ENCODE results near the gene OOSP4A. TPM values are rescaled to one million over a fixed set of nuclear protein-coding genes. Genes with fewer than 3 reads are reported as not detected.
"Not testable (repeated sequence)": the region's sequence is repeated elsewhere in the genome, so short reads cannot be mapped to it uniquely, and the experiment has no call there.

Gene OOSP4A
- polyA plus RNA-seq, 3 donors, result not detected

GRCh38 chr11:59973097-59973496, 9.3 kb downstream of the OOSP4A start:
- no peak for DNase-seq

GRCh38 chr11:59981106-59981770, 17.4 kb downstream of the OOSP4A start:
- DNase-seq, result no peak

- not testable (repeated sequence) for DNase-seq
These were observed 18.2 kb downstream of the OOSP4A start for GRCh38 chr11:59982037-59982436.

GRCh38 chr11:59983212-59983611, 19.4 kb downstream of the OOSP4A start:
- no peak for DNase-seq

GRCh38 chr11:59984368-59984767, 20.5 kb downstream of the OOSP4A start:
- DNase-seq, result no peak

GRCh38 chr11:59990421-59990820, 26.6 kb downstream of the OOSP4A start:
- no peak for DNase-seq

GRCh38 chr11:59992425-59992824, 28.6 kb downstream of the OOSP4A start:
- no peak for DNase-seq

- no peak for DNase-seq
These were observed 34.0 kb downstream of the OOSP4A start for GRCh38 chr11:59997800-59998199.

GRCh38 chr11:59999691-60000090, 35.9 kb downstream of the OOSP4A start:
- no peak for DNase-seq

- no peak for DNase-seq
These were observed 39.9 kb downstream of the OOSP4A start for GRCh38 chr11:60003729-60004128.

GRCh38 chr11:60005360-60005759, 41.5 kb downstream of the OOSP4A start:
- DNase-seq, result no peak

- DNase-seq, result no peak
These were observed 53.0 kb downstream of the OOSP4A start, which contains the start of gene OOSP4B for GRCh38 chr11:60016881-60017280. TSS of gene OOSP4B (plus strand) at chr11:60017181.

- no peak for DNase-seq
These were observed 54.2 kb downstream of the OOSP4A start for GRCh38 chr11:60018058-60018457.

Other genes with a start within 250 kb of the OOSP4A start
- gene STX3, start 208.7 kb upstream of the OOSP4A start, polyA plus RNA-seq (ENCODE audit: insufficient read length in 3 of 3), result 10 to 100 TPM; 45.1 to 81.6 (median 62.7) TPM
- gene MRPL16, start 153.3 kb upstream of the OOSP4A start, polyA plus RNA-seq (ENCODE audit: insufficient read length in 3 of 3), result 10 to 100 TPM; 58.6 to 67.7 (median 63.3) TPM
- under 1 TPM in 2 of 3 donors, not detected in 1; 0.27 to 0.35 TPM for gene CBLIF, start 118.5 kb upstream of the OOSP4A start, polyA plus RNA-seq (ENCODE audit: insufficient read length in 3 of 3)
- under 1 TPM in 2 of 3 donors, not detected in 1; 0.16 to 0.34 TPM for gene TCN1, start 97.5 kb upstream of the OOSP4A start, polyA plus RNA-seq (ENCODE audit: insufficient read length in 3 of 3)
- gene OOSP3, start 85.3 kb upstream of the OOSP4A start, polyA plus RNA-seq (ENCODE audit: insufficient read length in 3 of 3), result not detected
- gene OOSP1, start 25.6 kb upstream of the OOSP4A start, polyA plus RNA-seq (ENCODE audit: insufficient read length in 3 of 3), result not detected
- under 1 TPM in 1 of 3 donors, not detected in 2; 0.12 TPM for gene OOSP4B, start 53.1 kb downstream of the OOSP4A start, polyA plus RNA-seq (ENCODE audit: insufficient read length in 3 of 3)
- not detected for gene OOSP2, start 76.4 kb downstream of the OOSP4A start, polyA plus RNA-seq (ENCODE audit: insufficient read length in 3 of 3)
- gene MS4A3, start 92.6 kb downstream of the OOSP4A start, polyA plus RNA-seq (ENCODE audit: insufficient read length in 3 of 3), result 1 to 10 TPM in 1 of 3 donors, under 1 TPM in 2; 0.77 to 1.1 (median 0.99) TPM
- under 1 TPM in 2 of 3 donors, not detected in 1; 0.06 to 0.10 TPM for gene MS4A2, start 124.6 kb downstream of the OOSP4A start, polyA plus RNA-seq (ENCODE audit: insufficient read length in 3 of 3)
- gene MS4A6A, start 219.1 kb downstream of the OOSP4A start, polyA plus RNA-seq (ENCODE audit: insufficient read length in 3 of 3), result 10 to 100 TPM; 17.4 to 18.0 (median 18.0) TPM

Data from renal pelvis (tissue), 4 donors.